ENCODE data around the gene STRN4.

GRCh38 chr19:46731007-46731501 is 15.2 kb downstream of the STRN4 start:
- TF ChIP-seq CTCF (conservative IDR thresholded peaks at IDR 0.05; ENCODE audit: low read length) (no peak), EZH2phosphoT487 (IDR thresholded peaks at IDR 0.05; ENCODE audit: borderline replicate concordance, low read depth, low read length) (no peak)

Measured in OCI-LY7 (cell line).